OCI-LY1 (cell line): ENCODE measurements around the gene UNC13D.

Experiments used
- CTCF ChIP-seq: fragments of 200-600 bp; sonication (generic), shearing (Covaris generic); IDR thresholded peaks from 2 replicates; pipeline ENCODE4 v1.5.1; 2017; ENCODE audit warnings: mild to moderate bottlenecking, antibody characterized with exemption, low read length, moderate library complexity, mixed read lengths
- EZH2 ChIP-seq: fragments of 200-600 bp; sonication (generic), shearing (Covaris generic); IDR thresholded peaks from 2 replicates; pipeline ENCODE4 v1.8.0; 2017; ENCODE audit warnings: borderline replicate concordance, mixed run types, mild to moderate bottlenecking, antibody characterized with exemption, low read length, moderate library complexity, mixed read lengths

- TF ChIP-seq CTCF (no peak), EZH2 (no peak)
Measured at GRCh38 chr17:75885431-75885830, 41.2 kb upstream of the UNC13D start.
